Right ventricle myocardium superior (tissue), 1 donor: Measurements from ENCODE around the gene SMOC2. TPM values are rescaled to one million over a fixed set of nuclear protein-coding genes. Genes with fewer than 3 reads are reported as not detected.

Experiments
- ATAC-seq: fragments of 200-7000 bp; cut with Tn5 transposase; one replicate; pipeline ENCODE4 v1.9.1; 2020; ENCODE audit warnings: mild to moderate bottlenecking; ENCODE audit not compliant: poor library complexity
- DNase-seq: peaks from one replicate; pipeline ENCODE4 v3.0.0-alpha.2; 2020
- intact Hi-C: fragments of 100-400 bp; cut with DNase I; formaldehyde crosslinking; loops from one replicate; pipeline ENCODE4 v1.11.2; 2022
- total RNA-seq: library from RNA; stranded (reverse); fragmentation: NEBNext Ultra II Directional; extraction: Animal tissue kit (Norgen Biotek cat#: 25700); gene quantifications from one replicate; pipeline ENCODE4 v1.2.1, GENCODE V29; 2021
- donor health status: DM: no; HTN: yes; CAD: no; lungs with severe emphysema.

Gene SMOC2
- total RNA-seq, 1 donor from 2014 or later = 10.9 TPM

DNA sequence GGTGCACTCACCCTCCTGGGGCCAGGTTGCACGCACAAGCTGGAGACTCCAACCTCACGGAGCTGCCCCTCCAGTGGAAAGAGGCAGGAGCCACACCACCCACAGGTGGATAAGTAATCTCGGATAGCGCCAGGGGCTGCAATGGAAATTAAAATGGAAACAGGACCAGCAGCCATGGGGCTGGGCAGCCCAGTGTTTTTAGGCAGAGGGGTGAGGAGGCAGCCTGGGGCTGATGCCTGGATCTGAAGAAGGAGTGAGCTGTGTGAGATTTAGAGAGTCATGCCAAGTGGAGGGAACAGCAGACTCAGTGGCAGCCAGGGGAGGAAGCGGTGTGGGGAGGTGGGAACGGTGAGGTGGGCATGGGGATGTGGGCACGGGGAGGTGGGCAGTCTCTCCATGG, 275.6 kb downstream of the SMOC2 start:
- intact Hi-C loops = no loop called here
- ATAC-seq (no peak), DNase-seq (no peak)

DNA sequence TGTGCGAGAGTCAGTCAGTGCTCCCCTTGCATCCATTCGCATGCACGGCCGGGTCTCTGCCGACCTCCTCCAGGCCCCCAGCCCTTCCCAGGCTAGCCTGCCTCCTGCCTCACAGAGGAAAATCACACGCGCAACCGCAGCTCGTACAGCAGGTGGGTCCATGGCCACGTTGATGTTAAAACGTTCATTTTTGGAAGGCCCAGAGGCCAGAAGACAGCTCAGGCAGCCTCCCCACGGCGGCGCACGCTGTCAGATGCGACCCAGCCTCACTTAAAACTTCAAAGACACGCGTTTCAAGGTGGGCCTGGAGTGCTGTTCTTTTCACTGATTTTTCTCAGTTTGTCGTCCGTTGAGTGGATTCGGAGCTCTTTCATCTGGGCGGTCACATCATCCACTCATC, 276.5 kb downstream of the SMOC2 start:
- no peak for ATAC-seq
- intact Hi-C loops = no loop called here
- no peak for DNase-seq

Other genes starting within 250 kb of the SMOC2 start
- 1.6 TPM for gene DACT2, start 121.4 kb upstream of the SMOC2 start, total RNA-seq